ENCODE data around the gene EIF1AD.
A peak's percentile ranks its signal among the peaks of the same experiment; 100 is the strongest.
"Not testable (repeated sequence)": the region's sequence is repeated elsewhere in the genome, so short reads cannot be mapped to it uniquely, and the experiment has no call there.

EIF1AD gene

DNA sequence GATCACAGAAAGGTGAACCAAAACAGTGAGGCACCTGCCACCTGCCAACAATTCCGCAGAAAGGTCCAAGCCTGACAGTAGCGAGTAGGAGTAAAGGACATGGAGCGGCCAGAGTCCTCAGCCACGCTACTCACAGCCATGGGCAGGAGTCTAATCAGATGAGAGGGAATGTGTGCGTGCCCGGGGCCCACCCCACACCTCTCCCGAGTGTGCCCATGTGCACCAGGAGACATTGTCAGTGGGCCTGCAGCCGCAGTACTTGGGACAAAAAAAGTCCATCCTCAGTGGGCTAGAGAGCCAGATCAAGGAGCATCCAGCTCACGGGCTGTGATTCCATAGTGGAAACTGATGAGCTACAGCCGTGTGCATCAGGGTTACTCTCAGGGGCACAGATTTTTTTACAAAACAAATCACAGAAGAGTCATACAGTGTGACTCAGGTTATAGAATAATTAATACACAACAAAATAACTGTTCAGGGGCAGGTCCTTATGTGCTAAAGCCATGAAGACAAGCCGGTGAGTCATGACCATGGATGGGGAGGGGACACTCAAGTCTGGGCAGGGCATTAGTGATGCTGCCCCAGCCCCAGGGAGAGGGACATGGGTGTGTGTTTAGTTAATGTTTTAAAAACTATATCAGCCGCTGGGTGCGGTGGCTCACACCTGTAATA is 28.4 kb downstream of the EIF1AD start:
- no peak for DNase-seq (ENCODE audit: extremely low read depth in 1 of 2, low read depth in 1 of 2)

DNA sequence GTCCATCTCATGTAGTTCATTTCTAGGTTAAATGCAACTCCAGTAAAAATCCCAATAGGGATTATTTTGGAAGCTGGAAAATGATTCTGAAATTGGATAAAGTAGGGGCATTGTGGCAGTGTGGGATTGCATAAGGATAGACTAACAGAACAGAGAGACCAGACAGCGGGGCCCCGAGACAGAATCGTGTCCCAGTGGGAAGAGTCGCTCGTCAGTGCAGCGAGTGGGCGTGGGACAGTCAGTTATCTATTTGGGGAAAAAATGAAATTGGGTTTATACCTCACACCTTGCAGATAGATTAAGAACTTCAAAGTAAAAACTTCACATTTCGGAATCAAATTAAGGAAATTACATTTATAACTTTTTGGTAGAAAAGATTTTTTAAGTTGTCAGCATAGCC is 29.8 kb downstream of the EIF1AD start:
- DNase-seq (ENCODE audit: extremely low read depth in 1 of 2, low read depth in 1 of 2) = no peak

DNA sequence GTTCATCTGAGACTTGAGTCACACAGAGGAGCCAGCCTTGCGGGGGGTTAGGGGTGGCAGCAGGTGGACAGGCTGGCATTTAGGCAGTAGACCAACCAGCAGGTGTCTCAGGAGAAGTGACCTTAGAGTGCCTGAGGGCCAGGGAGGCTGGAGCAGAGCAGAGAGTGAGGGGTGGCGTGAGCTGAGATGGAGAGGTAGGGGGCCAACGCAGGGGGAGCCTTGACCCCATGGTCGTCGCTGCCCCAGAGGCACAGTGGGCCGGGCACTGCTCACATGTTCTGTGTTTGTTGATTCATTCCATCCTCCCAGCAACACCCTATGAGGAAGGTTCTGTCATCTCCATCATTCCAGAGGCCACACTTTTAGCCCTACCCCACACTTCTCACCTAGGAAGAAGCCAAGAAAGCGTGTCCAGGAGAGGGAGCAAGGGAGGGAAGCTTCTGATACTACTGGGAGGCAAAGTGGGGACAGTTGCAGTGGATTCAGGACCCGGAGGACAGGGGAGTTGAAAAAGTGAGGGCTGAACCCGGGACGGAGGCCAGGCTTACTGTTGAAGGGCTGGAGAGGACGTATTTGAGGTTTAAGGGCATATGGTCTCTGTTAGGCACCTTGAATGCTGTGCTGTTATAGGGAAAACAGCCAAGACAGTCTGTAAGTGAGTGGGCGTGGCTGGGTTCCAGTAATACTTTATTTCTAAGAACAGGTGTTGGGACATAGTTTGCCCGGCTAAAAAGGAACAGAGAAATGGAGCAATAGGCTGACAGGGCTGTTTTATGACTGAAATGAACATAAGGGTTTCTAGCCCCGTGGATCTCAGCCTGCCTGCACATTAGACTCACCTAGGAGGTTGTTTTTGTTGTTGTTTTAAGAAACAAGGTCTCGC is 33.1 kb downstream of the EIF1AD start:
- no peak for DNase-seq (ENCODE audit: extremely low read depth in 1 of 2, low read depth in 1 of 2)

DNA sequence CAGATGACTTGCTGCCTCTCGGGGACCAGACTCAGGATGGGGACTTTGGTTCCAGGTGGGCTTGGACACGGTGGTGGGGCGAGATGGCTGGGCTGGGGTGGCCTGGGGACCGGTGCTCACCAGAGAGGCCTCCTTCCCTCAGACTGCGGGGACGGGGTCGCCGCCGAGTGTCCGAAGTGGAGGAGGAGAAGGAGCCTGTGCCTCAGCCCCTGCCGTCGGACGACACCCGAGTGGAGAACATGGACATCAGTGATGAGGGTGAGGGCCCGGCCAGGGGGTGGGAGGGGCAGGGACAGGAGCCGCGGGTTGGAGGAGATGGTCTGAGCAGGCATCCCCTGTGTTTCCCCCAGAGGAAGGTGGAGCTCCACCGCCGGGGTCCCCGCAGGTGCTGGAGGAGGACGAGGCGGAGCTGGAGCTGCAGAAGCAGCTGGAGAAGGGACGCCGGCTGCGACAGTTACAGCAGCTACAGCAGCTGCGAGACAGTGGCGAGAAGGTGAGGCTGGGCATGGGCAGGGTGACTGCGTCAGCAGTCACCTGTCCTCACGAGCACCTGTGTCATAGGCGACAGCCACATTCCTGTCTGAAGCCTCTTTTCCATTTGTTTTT is 34.5 kb downstream of the EIF1AD start:
- no peak for DNase-seq (ENCODE audit: extremely low read depth in 1 of 2, low read depth in 1 of 2)

DNA sequence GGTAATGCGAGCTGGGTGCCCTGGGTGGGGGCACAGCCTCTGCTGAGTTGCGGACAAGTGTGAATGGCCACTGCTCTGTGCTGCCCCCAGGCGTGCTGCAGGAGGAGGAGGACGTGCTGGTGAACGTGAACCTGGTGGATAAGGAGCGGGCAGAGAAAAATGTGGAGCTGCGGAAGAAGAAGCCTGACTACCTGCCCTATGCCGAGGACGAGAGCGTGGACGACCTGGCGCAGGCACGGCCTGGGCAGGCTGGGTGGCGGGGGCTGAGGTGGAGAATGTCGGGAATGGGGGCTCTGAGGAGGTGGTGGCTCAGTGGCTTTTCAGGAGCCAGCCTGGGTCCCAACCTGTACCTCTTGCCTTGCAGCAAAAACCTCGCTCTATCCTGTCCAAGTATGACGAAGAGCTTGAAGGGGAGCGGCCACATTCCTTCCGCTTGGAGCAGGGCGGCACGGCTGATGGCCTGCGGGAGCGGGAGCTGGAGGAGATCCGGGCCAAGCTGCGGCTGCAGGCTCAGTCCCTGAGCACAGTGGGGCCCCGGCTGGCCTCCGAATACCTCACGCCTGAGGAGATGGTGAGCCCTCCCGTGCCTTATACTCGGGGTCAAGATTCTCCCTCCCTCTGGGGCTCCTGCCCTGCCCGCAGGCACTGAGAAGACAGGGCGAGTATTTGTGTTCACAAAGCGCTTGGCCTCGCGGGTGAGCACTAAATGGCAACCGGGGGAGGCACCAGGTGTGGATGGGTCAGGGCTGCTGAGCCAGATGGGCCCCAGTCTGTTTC is 35.8 kb downstream of the EIF1AD start:
- no peak for DNase-seq (ENCODE audit: extremely low read depth in 1 of 2, low read depth in 1 of 2)

DNA sequence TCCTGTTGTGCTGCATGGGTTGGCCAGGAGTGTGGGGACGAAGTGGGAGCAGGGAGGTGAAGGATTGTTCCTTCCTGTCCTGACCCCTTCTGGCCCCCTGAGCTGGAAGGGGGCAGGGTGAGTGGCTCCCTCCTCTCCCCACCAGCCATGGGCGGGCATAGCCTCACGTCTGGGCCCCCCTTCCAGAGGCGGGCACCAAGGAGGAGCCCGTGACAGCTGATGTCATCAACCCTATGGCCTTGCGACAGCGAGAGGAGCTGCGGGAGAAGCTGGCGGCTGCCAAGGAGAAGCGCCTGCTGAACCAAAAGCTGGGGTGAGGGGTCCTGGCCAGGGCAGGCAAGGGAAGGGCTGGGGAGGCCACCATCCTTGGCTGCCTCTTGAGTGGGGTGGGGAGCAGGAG is 37.1 kb downstream of the EIF1AD start:
- DNase-seq (ENCODE audit: extremely low read depth in 1 of 2, low read depth in 1 of 2) = no peak

DNA sequence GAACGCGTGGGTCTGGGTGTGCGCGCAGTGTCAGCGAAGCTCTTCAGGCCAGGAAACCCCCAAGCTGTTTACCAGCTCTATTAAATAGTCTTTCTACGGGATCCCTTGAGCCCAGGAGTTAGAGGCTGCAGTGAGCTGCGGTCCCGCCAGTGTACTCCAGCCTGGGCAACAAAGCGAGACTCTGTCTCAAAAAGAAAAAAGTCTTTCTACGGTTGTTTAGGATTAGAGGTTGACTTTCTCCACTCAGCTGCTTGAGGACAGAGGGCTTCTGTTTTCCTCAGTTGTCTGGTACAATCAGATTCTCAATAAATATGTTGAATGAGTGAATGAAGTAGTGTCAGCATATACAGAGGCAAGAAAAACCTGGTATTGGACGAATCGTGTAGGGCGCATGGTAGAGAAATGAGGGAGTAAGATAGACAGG is 39.8 kb downstream of the EIF1AD start:
- DNase-seq (ENCODE audit: extremely low read depth in 1 of 2, low read depth in 1 of 2) = no peak

DNA sequence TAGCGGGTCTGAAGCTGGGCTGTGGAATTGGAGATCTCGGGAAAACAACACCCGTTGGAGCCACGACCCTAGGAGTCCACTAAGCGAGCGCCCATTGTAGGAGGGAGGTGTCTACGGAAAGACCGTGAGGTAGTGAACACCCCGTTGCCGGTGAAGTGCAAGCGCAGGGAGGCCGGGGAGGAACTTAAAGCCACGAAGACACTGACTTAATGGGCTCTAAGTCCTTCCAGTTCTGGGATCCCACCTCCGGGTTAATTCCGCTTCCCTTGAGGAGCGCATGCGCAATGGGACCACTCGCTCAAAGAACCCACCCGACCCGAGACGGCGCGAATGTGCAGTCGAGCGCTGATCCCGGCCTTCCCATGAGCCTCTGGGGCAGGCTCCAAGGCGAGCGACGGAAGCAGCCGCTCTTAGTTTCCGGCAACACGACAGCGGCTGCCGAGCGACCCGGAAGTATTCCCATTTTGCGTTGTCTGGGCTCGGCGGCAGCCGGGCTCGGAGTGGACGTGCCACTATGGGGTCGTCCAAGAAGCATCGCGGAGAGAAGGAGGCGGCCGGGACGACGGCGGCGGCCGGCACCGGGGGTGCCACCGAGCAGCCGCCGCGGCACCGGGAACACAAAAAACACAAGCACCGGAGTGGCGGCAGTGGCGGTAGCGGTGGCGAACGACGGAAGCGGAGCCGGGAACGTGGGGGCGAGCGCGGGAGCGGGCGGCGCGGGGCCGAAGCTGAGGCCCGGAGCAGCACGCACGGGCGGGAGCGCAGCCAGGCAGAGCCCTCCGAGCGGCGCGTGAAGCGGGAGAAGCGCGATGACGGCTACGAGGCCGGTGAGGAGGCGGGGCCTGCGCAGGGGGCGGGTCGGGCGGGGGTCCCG is 40.5 kb downstream of the EIF1AD start, which contains the start of gene SART1:
SART1 (plus strand) TSS at position 468 of the 874 bp plus-strand sequence; CDS start at position 515, 47 bp downstream.
- peak; percentile 90 to 91 for DNase-seq (ENCODE audit: extremely low read depth in 1 of 2, low read depth in 1 of 2)

DNA sequence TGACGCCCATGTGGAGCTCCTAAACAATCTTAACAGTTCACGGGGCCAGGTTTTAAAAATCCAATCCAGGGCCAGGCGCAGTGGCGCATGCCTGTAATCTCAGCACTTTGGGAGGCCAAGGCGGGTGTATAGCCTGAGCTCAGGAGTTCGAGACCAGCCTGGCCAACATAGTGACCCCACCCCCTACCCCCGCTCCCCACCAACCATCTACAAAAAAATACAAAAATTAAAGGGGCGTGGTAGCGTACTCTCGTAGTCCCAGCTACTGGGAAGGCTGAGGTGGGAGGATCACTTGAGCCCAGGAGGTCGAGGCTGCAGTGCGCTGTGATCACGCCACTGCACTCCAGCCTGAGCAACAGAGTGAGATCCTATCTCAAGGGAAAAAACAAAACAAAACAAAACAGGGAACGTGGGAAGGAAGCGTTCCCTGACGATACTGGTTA is 41.1 kb downstream of the EIF1AD start:
- DNase-seq (ENCODE audit: extremely low read depth in 1 of 2, low read depth in 1 of 2) = no peak

DNA sequence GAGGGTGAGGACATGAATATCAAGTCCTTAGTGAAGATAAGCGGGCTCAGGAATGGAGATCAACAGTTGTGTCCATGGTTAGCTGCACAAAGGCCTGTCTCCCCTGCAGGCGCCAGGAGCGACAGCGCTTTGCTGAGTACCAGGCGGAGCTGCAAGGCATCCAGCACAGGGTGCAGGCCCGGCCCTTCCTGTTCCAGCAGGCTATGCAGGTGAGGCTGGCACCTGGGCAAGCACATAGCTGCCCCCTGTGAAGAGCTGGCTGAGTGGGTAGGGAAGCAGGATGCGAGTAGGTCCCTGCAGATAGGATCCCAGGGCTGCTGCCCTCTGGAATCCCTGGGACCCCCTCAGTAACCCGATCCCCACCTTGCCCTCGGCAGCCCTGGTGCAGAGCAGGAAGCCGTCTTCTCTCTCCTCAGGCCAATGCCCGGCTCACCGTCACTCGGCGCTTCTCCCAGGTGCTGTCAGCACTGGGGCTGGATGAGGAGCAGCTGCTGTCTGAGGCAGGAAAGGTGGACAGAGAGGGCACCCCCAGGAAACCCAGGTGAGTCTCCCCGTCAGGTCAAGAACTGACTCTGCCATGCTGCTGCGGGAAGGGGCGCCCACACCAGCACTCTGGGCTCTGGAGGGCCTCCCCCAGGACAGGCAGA is 43.1 kb downstream of the EIF1AD start:
- DNase-seq (ENCODE audit: extremely low read depth in 1 of 2, low read depth in 1 of 2) = no peak

DNA sequence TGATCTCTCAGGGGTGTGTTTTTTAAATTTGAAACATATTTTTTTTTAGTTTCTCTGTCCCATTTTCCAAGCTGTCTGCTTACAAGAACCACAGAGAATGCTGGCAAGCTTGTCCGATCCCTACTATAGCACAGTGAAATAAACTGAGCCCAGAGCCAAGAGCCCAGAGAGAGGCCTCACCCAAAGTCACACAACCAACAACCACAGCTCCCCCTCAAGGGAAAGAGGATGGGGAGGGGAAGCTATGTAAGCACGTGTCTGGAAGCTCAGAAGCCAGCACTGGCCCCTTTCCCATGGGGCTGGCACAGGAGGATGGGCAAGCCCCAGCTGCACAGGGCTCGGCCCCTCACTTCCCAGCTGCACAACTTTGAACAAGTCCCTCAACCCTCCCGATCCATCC is 43.7 kb downstream of the EIF1AD start:
- DNase-seq (ENCODE audit: extremely low read depth in 1 of 2, low read depth in 1 of 2) = no peak

DNA sequence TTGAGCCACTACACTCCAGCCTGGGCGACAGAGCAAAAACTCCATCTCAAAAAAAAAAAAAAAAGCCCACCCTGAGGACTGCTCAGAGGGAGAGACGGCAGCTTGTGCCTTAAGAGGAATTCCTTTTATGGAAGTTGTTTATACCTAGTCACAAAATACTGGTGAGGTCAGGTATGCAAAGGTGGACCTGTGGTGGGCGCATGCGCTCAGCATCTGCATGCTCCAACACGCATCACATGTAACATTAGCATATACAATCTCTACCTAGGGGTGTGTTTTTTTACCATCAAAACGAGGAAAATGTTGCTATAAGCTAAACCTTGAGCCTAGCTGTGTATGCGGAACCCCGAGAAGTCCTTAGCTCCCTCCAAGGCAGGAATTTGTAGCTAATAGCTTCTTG is 47.2 kb downstream of the EIF1AD start:
- no peak for DNase-seq (ENCODE audit: extremely low read depth in 1 of 2, low read depth in 1 of 2)

DNA sequence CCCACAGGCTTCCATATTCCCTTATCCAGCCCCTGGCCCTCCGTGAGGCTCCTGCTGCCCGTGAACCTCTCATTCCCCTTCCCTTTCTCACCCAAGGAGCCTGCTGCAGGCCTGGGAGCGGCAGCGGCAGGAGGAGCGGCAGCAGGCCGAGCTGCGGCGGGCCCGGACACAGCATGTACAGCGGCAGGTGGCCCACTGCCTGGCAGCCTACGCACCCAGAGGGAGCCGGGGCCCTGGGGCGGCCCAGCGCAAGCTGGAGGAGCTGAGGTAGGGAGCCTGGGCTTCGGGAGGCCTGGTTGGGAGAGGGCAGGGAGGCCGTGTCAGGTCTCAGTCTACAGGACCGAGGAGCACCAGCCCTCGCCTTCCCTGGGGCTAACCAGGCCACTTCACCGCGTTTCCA is 48.5 kb downstream of the EIF1AD start:
- DNase-seq (ENCODE audit: extremely low read depth in 1 of 2, low read depth in 1 of 2) = no peak

DNA sequence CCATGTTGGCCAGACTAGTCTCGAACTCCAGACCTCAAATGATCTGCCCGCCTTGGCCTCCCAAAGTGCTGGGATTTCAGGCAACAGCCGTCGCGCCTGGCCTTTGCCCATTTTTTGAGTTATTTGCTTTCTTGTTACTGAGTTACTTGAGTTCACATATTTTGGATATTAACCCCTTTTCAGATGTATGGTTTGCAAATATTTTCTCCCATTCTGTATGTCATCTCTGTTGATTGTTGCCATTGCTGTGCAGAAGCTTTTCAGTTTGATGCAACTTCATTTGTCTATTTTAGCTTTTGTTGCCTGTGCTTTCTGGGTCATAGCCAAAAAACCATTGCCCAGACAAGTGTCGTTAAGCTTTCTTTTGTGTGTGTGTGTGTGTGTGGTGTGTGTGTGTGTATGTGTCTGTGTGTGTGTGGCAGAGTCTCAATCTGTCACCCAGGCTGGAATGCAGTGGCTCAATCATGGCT is 49.9 kb downstream of the EIF1AD start:
- no peak for DNase-seq (ENCODE audit: extremely low read depth in 1 of 2, low read depth in 1 of 2)

DNA sequence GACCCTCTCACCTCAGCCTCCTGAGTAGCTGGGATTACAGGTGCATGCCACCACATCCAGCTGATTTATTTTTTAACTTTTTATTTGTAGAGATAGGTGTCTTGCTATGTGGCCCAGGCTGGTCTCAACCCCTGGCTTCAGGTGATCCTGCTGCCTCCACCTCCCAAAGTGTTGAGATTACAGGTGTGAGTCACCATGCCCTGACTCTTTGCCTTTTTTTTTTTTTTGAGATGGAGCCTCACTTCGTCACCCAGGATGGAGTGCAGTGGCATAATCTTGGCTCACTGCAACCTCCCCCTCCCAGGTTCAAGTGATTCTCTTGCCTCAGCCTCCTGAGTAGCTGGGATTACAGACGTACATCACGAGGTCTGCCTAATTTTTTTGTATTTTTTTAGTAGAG is 50.3 kb downstream of the EIF1AD start:
- DNase-seq (ENCODE audit: extremely low read depth in 1 of 2, low read depth in 1 of 2) = not testable (repeated sequence)

DNA sequence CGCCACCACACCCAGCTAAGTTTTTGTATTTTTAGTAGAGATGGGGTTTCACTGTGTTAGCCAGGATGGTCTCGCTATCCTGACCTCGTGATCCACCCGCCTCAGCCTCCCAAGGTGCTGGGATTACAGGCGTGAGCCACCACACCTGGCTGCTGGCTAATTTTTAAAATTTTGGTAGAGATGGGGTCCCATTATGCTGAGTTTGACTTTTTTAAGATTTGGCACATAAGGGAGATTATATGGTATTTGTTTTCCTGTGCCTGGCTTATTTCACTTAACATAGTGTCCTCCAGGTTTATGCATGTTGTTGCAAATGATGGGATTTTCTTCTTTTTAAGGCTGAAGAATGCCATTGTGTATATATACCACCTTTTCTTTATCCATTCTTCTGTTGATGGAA is 51.2 kb downstream of the EIF1AD start:
- DNase-seq (ENCODE audit: extremely low read depth in 1 of 2, low read depth in 1 of 2) = not testable (repeated sequence)

DNA sequence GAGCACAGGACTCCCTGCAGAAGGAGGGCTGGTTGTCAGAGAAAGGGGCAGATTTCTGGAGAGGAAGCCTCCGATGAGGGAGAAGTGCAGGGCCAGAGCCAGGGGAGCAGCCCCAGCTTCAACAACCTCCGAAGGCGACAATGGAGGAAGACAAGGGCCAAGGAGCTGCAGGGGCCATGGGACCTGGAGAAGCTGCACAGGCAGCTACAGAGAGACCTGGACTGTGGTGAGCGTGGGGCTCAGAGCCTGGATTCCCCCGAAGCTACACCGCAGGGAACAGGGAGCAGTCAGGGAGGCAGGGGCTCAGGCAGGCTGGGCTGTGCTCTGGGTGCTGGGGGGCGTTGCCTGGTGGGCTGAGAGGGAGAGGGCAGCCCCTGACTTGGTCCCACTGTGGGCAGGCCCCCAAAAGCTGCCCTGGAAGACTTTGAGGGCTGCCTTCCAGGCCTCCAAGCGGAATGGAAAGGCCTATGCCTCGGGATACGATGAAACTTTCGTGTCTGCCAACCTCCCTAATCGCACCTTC is 54.3 kb downstream of the EIF1AD start:
- no peak for DNase-seq (ENCODE audit: extremely low read depth in 1 of 2, low read depth in 1 of 2)

DNA sequence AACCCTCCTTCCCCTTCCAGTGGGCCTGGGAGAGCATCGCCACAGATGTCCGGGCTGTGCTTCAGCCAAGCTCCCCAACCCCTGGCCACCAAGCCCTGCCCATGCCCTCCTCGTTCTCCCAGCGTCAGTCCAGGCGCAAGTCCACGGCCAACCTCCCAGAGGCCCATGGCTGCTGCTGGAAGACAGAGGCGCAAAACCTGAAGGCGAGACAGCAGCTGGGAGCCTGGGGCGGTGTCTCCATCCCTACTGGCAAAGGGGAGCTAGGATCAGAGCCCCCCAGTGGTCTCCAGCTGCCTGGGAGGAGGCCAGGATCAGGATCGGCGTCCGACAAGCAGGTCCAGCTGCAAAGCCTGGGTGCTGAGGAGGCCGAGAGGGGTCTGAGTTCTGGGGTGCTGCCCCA is 54.8 kb downstream of the EIF1AD start:
- DNase-seq (ENCODE audit: extremely low read depth in 1 of 2, low read depth in 1 of 2) = no peak

DNA sequence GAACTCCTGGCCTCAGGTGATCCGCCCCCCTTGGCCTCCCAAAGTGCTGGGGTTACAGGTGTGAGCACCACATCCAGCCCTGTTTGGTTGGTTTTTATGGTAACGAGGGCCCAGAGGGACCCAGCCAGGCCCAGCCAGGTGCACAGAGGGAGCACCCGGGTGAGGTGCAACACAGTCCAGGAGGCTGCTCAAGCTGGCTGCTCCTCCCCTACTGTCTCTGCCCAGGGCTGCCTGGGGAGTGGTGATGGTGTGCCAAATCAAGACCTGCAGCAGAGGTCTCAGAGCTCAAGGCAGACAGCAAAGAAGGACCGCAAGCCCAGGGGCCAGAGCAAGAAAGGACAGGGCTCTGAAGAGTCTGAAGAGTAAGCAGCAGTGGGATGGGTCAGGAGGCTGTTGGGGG is 55.3 kb downstream of the EIF1AD start:
- no peak for DNase-seq (ENCODE audit: extremely low read depth in 1 of 2, low read depth in 1 of 2)
